ENCODE results near the gene RNF111.

- TF ChIP-seq CTCF (IDR thresholded peaks at IDR 0.05 in 4 of 5, conservative IDR thresholded peaks at IDR 0.05 in 1 of 5), result no peak
- no peak for TF ChIP-seq POLR2A (IDR thresholded peaks at IDR 0.05)
Observed at GRCh38 chr15:59013246-59013873, 25.9 kb downstream of the RNF111 start.
